GM12878 (cell line): ENCODE data around the gene MIPOL1.

Source experiments
- CEBPZ ChIP-seq: fragments of 150-350 bp; IDR thresholded peaks from 2 replicates; pipeline ENCODE4 v1.6.1; 2016; ENCODE audit warnings: low read depth, low read length
- MTA2 ChIP-seq: fragments of 450-650 bp; IDR thresholded peaks from 2 replicates; pipeline ENCODE4 v1.6.1; 2016; ENCODE audit warnings: low read depth, mild to moderate bottlenecking, moderate library complexity
- RFX5 ChIP-seq: IDR thresholded peaks from 2 replicates; pipeline ENCODE4 v1.6.1; 2011; ENCODE audit warnings: low read depth, low read length, improper control_type of control experiment
- SREBF1 ChIP-seq: IDR thresholded peaks from 2 replicates; pipeline ENCODE4 v1.6.1; 2012; ENCODE audit warnings: mild to moderate bottlenecking, low read length
- STAT1 ChIP-seq: fragments of 450-650 bp; conservative IDR thresholded peaks from 2 replicates; pipeline ENCODE4 v1.6.1; 2014; ENCODE audit warnings: antibody characterized with exemption, mild to moderate bottlenecking

GRCh38 chr14:37262649-37263048, 64.9 kb downstream of the MIPOL1 start:
- TF ChIP-seq CEBPZ, result no peak
- TF ChIP-seq STAT1, result no peak
- TF ChIP-seq RFX5, result no peak
- no peak for TF ChIP-seq MTA2
- TF ChIP-seq SREBF1, result no peak
